K562 (cell line): Measurements from ENCODE around the gene MYL11. TPM values are rescaled to one million over a fixed set of nuclear protein-coding genes. Genes with fewer than 3 reads are reported as not detected.

Source experiments
- ATAC-seq: fragments of 200-7000 bp; cut with Tn5 transposase; 3 replicates; pipeline ENCODE4 v1.9.1; 2020; ENCODE audit warnings: moderate library complexity
- BruUV-seq: library from RNA; stranded (reverse); fragments of 400-500 nt; replicated peaks from 2 replicates; lab custom pipeline; 2021; lab: Mats Ljungman, UMichigan
- CTCF ChIA-PET: fragments of 300-600 bp; formaldehyde crosslinking; extraction: SDS; loops from one replicate; lab custom pipeline; 2021; ENCODE audit warnings: low intra/inter-chr PET ratio; lab: Yijun Ruan, JAX
- POLR2A ChIA-PET: fragments of 300-600, 350-650 bp; sonication (Branson Sonifier 250); formaldehyde crosslinking; extraction: SDS; loops from one replicate; lab custom pipeline; 2021; ENCODE audit warnings: antibody characterized with exemption, inconsistent platforms; lab: Yijun Ruan, JAX
- DNase-seq, 4 experiments: peaks; one replicate each; pipeline versions ENCODE4 v3.0.0 to v3.0.0-alpha.2; 2011 to 2018; ENCODE audit warnings: low spot score in 3 of 4, mixed read lengths in 3 of 4; ENCODE audit errors: extremely low read depth in 1 of 4
- FAIRE-seq: peaks from 2 replicates; lab custom pipeline; 2011; peaks lifted over from hg19 to GRCh38; lab: Jason Lieb, UNC
- H2AFZ ChIP-seq: 2 replicates; pipeline ENCODE4 v1.6.0; 2011; ENCODE audit warnings: low read depth, low read length, control low read depth, inconsistent platforms
- H3K27ac ChIP-seq: fragments of 200-600 bp; 3 replicates; pipeline ENCODE4 v1.8.0; 2011; ENCODE audit warnings: low read depth, mild to moderate bottlenecking, control low read depth, inconsistent platforms, low read length, moderate library complexity, mixed read lengths; ENCODE audit errors: extremely low read depth
- H3K27me3 ChIP-seq, 2 experiments: fragments of 300-600 bp in 1 of 2; 2 replicates in 1 of 2; 3 replicates in 1 of 2; pipeline versions ENCODE4 v1.6.0 to v1.8.0; 2011; ENCODE audit warnings: inconsistent platforms in 2 of 2, low read length in 2 of 2, mild to moderate bottlenecking in 1 of 2, mixed read lengths in 1 of 2, moderate library complexity in 1 of 2; ENCODE audit not compliant: control insufficient read depth in 2 of 2, insufficient read depth in 2 of 2
- H3K36me3 ChIP-seq: fragments of 300-600 bp; 3 replicates; pipeline ENCODE4 v1.8.0; 2011; ENCODE audit warnings: mild to moderate bottlenecking, low read length, inconsistent platforms; ENCODE audit not compliant: control insufficient read depth, insufficient read depth
- H3K4me1 ChIP-seq, 2 experiments: fragments of 200-600 bp in 1 of 2; replicated peaks in 1 of 2; 2 replicates in 1 of 2; 3 replicates in 1 of 2; pipeline versions ENCODE4 v1.5.1 to v1.8.0; 2011; ENCODE audit warnings: inconsistent platforms in 2 of 2, low read length in 2 of 2, mild to moderate bottlenecking in 1 of 2, mixed read lengths in 1 of 2, moderate library complexity in 1 of 2; ENCODE audit not compliant: control insufficient read depth in 2 of 2, insufficient read depth in 2 of 2
- H3K4me2 ChIP-seq: 2 replicates; pipeline ENCODE4 v1.6.1; 2011; ENCODE audit warnings: low read length, control low read depth, inconsistent platforms, mixed read lengths; ENCODE audit not compliant: insufficient read depth
- H3K4me3 ChIP-seq: fragments of 200-600 bp; sonication (generic), shearing (Covaris generic); 2 replicates; pipeline ENCODE4 v1.5.1; 2016; ENCODE audit warnings: control low read depth, inconsistent platforms
- H3K79me2 ChIP-seq: fragments of 200-600 bp; 3 replicates; pipeline ENCODE4 v1.8.0; 2011; ENCODE audit warnings: low read length, inconsistent platforms; ENCODE audit not compliant: control insufficient read depth, insufficient read depth
- H3K9ac ChIP-seq, 2 experiments: 2 replicates each; pipeline versions ENCODE4 v1.6.0 to v1.6.1; 2011; ENCODE audit warnings: low read depth in 2 of 2, low read length in 2 of 2, control low read depth in 1 of 2, inconsistent platforms in 1 of 2, mild to moderate bottlenecking in 1 of 2, mixed read lengths in 1 of 2; ENCODE audit not compliant: insufficient read depth in 1 of 2
- H3K9me1 ChIP-seq: one replicate; pipeline ENCODE4 v1.6.0; 2011; ENCODE audit warnings: inconsistent platforms, mild to moderate bottlenecking, low read length, moderate library complexity; ENCODE audit not compliant: control insufficient read depth, insufficient read depth
- H3K9me3 ChIP-seq: replicated peaks from 2 replicates; pipeline ENCODE4 v1.5.1; 2011; ENCODE audit warnings: low read depth, low read length, inconsistent platforms; ENCODE audit not compliant: control insufficient read depth, insufficient read depth
- H4K20me1 ChIP-seq: replicated peaks from 2 replicates; pipeline ENCODE4 v1.6.1; 2011; ENCODE audit warnings: low read length, inconsistent platforms, mixed read lengths; ENCODE audit not compliant: control insufficient read depth, insufficient read depth
- BRCA1 ChIP-seq, 2 experiments: fragments of 450-650 bp in 1 of 2; sonication (generic) in 1 of 2; formaldehyde crosslinking in 1 of 2; IDR thresholded peaks; 2 replicates each; pipeline versions ENCODE4 v1.5.0 to v1.6.1; 2017 to 2020; ENCODE audit warnings: mild to moderate bottlenecking in 1 of 2, missing genetic modification reagents in 1 of 2
- FOSL1 ChIP-seq: fragments of 200-800 bp; sonication (Bioruptor generic); conservative IDR thresholded peaks from 2 replicates; pipeline ENCODE4 v1.6.1; 2016; ENCODE audit warnings: missing genetic modification characterization, missing compliant biosample characterization
- ILK ChIP-seq: fragments of 450-650 bp; IDR thresholded peaks from 2 replicates; pipeline ENCODE4 v1.6.1; 2016; ENCODE audit warnings: missing genetic modification characterization, low read depth, mild to moderate bottlenecking, missing compliant biosample characterization, moderate library complexity, borderline replicate concordance
- MITF ChIP-seq: IDR thresholded peaks from 2 replicates; pipeline ENCODE4 v1.6.1; 2014; ENCODE audit warnings: antibody characterized with exemption
- NFIC ChIP-seq: fragments of 450-650 bp; IDR thresholded peaks from 2 replicates; pipeline ENCODE4 v1.6.1; 2017; ENCODE audit warnings: mild to moderate bottlenecking, inconsistent platforms
- NR2C1 ChIP-seq, 2 experiments: fragments of 450-650 bp; IDR thresholded peaks; 2 replicates each; pipeline ENCODE4 v1.6.1; 2017; ENCODE audit warnings: mild to moderate bottlenecking in 2 of 2, antibody characterized with exemption in 1 of 2, inconsistent platforms in 1 of 2, missing compliant biosample characterization in 1 of 2, missing genetic modification characterization in 1 of 2
- RFX5 ChIP-seq: IDR thresholded peaks from 2 replicates; pipeline ENCODE4 v1.6.1; 2011; ENCODE audit warnings: low read depth, mild to moderate bottlenecking, improper control_type of control experiment, low read length
- ZFX ChIP-seq: sonication (generic); formaldehyde crosslinking; IDR thresholded peaks from 2 replicates; pipeline ENCODE4 v1.8.0; 2022; ENCODE audit warnings: mild to moderate bottlenecking, missing genetic modification reagents, moderate library complexity
- ZNF740 ChIP-seq, 3 experiments: fragments of 200-800 bp in 1 of 3; sonication (Bioruptor generic) in 1 of 3; sonication (generic) in 1 of 3; formaldehyde crosslinking in 1 of 3; IDR thresholded peaks; 2 replicates each; pipeline versions ENCODE4 v1.6.1 to v1.8.0; 2016 to 2022; ENCODE audit warnings: mild to moderate bottlenecking in 2 of 3, missing compliant biosample characterization in 2 of 3, missing genetic modification characterization in 2 of 3, missing genetic modification reagents in 1 of 3
- WGBS: fragments of 100-300 bp; shearing (Covaris generic); methylation state at CpG from one replicate; pipeline ENCODE4 v1.1.6; 2016; ENCODE audit warnings: low coverage, mixed read lengths; ENCODE audit not compliant: insufficient coverage; ENCODE audit errors: missing lambda C conversion rate; 5-methylcytosine and 5-hydroxymethylcytosine counted together
- in situ Hi-C: fragments of 300-500 bp; cut with MboI; formaldehyde crosslinking; loops from 4 replicates; pipeline ENCODE4 v1.15.0; 2018; ENCODE audit warnings: inconsistent platforms, mixed read lengths
- intact Hi-C: fragments of 100-400 bp; cut with micrococcal nuclease; formaldehyde crosslinking; loops from 2 replicates; pipeline ENCODE4 v1.14.2; 2022
- polyA plus RNA-seq, 8 experiments: library from polyadenylated mRNA; depleted of rRNA in 4 of 8; stranded (reverse) in 5 of 8; unstranded in 3 of 8; fragments of >200 nt; fragmentation: Nextera tagmentation in 2 of 8; fragmentation: Illumina TruSeq in 1 of 8; extraction: Ambion mirVana in 2 of 8; extraction: Trizol in 1 of 8; gene quantifications; 2 replicates each; pipeline versions ENCODE4 v1.2.1 to v1.2.3, GENCODE V29; 2011 to 2014; ENCODE audit warnings: inconsistent platforms in 1 of 8, missing spikeins in 1 of 8
- total RNA-seq, 7 experiments: library from RNA; depleted of rRNA in 6 of 7; stranded (reverse); fragments of >200 nt in 6 of 7; fragmentation: Illumina TruSeq in 2 of 7; extraction: Trizol in 2 of 7; gene quantifications; 2 replicates each; pipeline versions ENCODE4 v1.2.1 to v1.2.3, GENCODE V29; 2011 to 2021; ENCODE audit warnings: low replicate concordance in 1 of 7

Gene MYL11
- total and polyA plus RNA-seq, 9 of the 15 experiments (the other 6 are each of a cell fraction or from before 2014, with no cell fraction given): 0.31 to 1.5 (median 0.73) TPM; not detected in 4

DNA sequence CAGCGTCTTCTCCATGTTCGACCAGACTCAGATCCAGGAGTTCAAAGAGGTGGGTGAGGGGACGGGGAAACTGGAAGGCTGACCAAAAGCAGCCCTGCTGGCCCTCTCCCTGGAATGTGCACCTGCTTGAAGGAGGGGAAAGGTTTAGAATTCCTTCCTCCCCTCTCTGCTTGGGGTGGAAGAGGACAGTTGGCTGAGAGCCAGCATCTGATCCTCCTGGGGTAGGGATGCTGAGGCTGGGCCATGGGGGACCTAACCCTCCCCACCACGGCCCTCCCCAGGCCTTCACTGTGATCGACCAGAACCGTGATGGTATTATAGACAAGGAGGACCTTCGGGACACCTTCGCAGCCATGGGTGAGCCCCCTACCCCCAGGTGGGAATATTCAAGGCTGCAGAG, 1.3 kb downstream of the MYL11 start:
- ChIA-PET POLR2A (interaction anchor here (0.6 kb wide), 1 partner anchor 985 kb away, joined by 3 read pairs; no protein-coding TSS in a partner anchor), CTCF (no interaction called here)
- no peak overlapping the region for H3K4me2 ChIP-seq
- H3K9me3 ChIP-seq: no peaks in the 10 kb centered on the region
- H3K36me3 ChIP-seq: peaks cover 7% of the 10 kb centered on the region; the same call in 1 of the 3 replicates
- no TSS peak for BruUV-seq
- no peak overlapping the region for H3K27ac ChIP-seq
- no peak for FAIRE-seq
- no peaks in the 10 kb centered on the region for H3K27me3 ChIP-seq
- peaks cover 16% of the 10 kb centered on the region for H3K79me2 ChIP-seq
- peaks cover 40 to 64% of the 10 kb centered on the region in 2 experiments for H3K4me1 ChIP-seq
- 81% methylated on average over 7 of the region's 8 CpGs for WGBS
- in situ Hi-C loops (no loop called here), intact Hi-C loops (loop anchor here (10.0 kb wide), 1 partner anchor 311 kb away; the partner anchor contains the start of gene ALDOA)
- DNase-seq: no peak
- no peaks in the 10 kb centered on the region for H3K9me1 ChIP-seq
- H3K9ac ChIP-seq: peak overlapping the region in 1 of 2 experiments; percentile 38; a peak in 2 of 4 replicates
- no peak for ATAC-seq
- peak; percentile 91 for TF ChIP-seq NFIC
- no peak for TF ChIP-seq RFX5
- no peaks in the 10 kb centered on the region for H4K20me1 ChIP-seq
- no peak overlapping the region for H2AFZ ChIP-seq
- no peak overlapping the region for H3K4me3 ChIP-seq

GRCh38 chr16:30376461-30376902, 1.9 kb downstream of the MYL11 start:
- Histone ChIP-seq H3K9me1 (no peaks in the 10 kb centered on the region), H3K9me3 (no peaks in the 10 kb centered on the region), H3K4me3 (no peak overlapping the region), H3K4me2 (peak overlapping the region; percentile 26; the same call in 1 of the 2 replicates), H3K27me3 (no peaks in the 10 kb centered on the region), H2AFZ (no peak overlapping the region; the same call in 1 of the 2 replicates), H3K79me2 (peaks cover 16% of the 10 kb centered on the region), H3K4me1 (peaks cover 43 to 65% of the 10 kb centered on the region in 2 experiments), H3K9ac (peak overlapping the region; percentile 81 to 88; a peak in 3 of 4 replicates), H3K27ac (peak overlapping the region; percentile 92), H4K20me1 (no peaks in the 10 kb centered on the region), H3K36me3 (peaks cover 7% of the 10 kb centered on the region; the same call in 1 of the 3 replicates)
- intact Hi-C loops: loop anchor here (10.0 kb wide), 1 partner anchor 312 kb away; the partner anchor contains the start of gene ALDOA
- POLR2A ChIA-PET: interaction anchor here (0.6 to 2.3 kb wide), 2 partner anchors 20 to 985 kb away, joined by 3 to 6 read pairs; no protein-coding TSS in a partner anchor
- no peak for FAIRE-seq
- no peak for DNase-seq
- BruUV-seq: no TSS peak
- WGBS: 86% methylated on average over 7 of the region's 8 CpGs
- CTCF ChIA-PET: no interaction called here
- no peak for ATAC-seq
- in situ Hi-C loops: no loop called here
- TF ChIP-seq MITF: no peak
- TF ChIP-seq FOSL1: 0 out of 2 replicates have a peak, but pooled peaks have one; percentile 8
- no peak for TF ChIP-seq ILK (tag)
- peak; percentile 22; the same call in 1 of the 2 replicates for TF ChIP-seq NR2C1 (IDR thresholded peaks at IDR 0.05)
- TF ChIP-seq NR2C1 (tag; IDR thresholded peaks at IDR 0.05): no peak
- TF ChIP-seq BRCA1 (IDR thresholded peaks at IDR 0.05): no peak
- no peak for TF ChIP-seq BRCA1 (CRISPR knock-in tag; IDR thresholded peaks at IDR 0.05)
- TF ChIP-seq ZFX: peak; percentile 32
- peak; percentile 38; the same call in 1 of the 2 replicates for TF ChIP-seq ZNF740 (CRISPR knock-in tag; IDR thresholded peaks at IDR 0.05)
- no peak for TF ChIP-seq ZNF740 (tag; IDR thresholded peaks at IDR 0.05)
